GM21515 (cell line): ENCODE data around the gene CTIF.

Source experiments
- ATAC-seq: cut with Tn5 transposase; IDR thresholded peaks from one replicate; pipeline ENCODE4 v1.9.1; 2021; ENCODE audit not compliant: unreplicated experiment

Gene CTIF

GRCh38 chr18:48721312-48721711, 182.5 kb downstream of the CTIF start:
- ATAC-seq, result no peak

GRCh38 chr18:48723016-48723415, 184.2 kb downstream of the CTIF start:
- ATAC-seq, result no peak

GRCh38 chr18:48723837-48724236, 185.0 kb downstream of the CTIF start:
- no peak for ATAC-seq

- no peak for ATAC-seq
Measured at GRCh38 chr18:48724442-48724841, 185.6 kb downstream of the CTIF start.

- ATAC-seq, result no peak
Measured at GRCh38 chr18:48724939-48725338, 186.1 kb downstream of the CTIF start.

GRCh38 chr18:48725562-48725961, 186.7 kb downstream of the CTIF start:
- ATAC-seq, result no peak

- no peak for ATAC-seq
Measured at GRCh38 chr18:48727681-48728080, 188.8 kb downstream of the CTIF start.

- no peak for ATAC-seq
Measured at GRCh38 chr18:48728204-48728833, 189.5 kb downstream of the CTIF start.

- no peak for ATAC-seq
Measured at GRCh38 chr18:48729404-48729803, 190.6 kb downstream of the CTIF start.

- ATAC-seq, result no peak
Measured at GRCh38 chr18:48730010-48730409, 191.2 kb downstream of the CTIF start.

- ATAC-seq, result no peak
Measured at GRCh38 chr18:48732767-48733424, 194.1 kb downstream of the CTIF start.

GRCh38 chr18:48733643-48734253, 194.9 kb downstream of the CTIF start:
- no peak for ATAC-seq

GRCh38 chr18:48734460-48734859, 195.6 kb downstream of the CTIF start:
- ATAC-seq, result no peak

GRCh38 chr18:48735080-48735676, 196.3 kb downstream of the CTIF start:
- ATAC-seq, result no peak

- no peak for ATAC-seq
Measured at GRCh38 chr18:48735681-48736255, 196.9 kb downstream of the CTIF start.

- no peak for ATAC-seq
Measured at GRCh38 chr18:48736321-48737260, 197.8 kb downstream of the CTIF start.

- no peak for ATAC-seq
Measured at GRCh38 chr18:48739266-48740067, 200.6 kb downstream of the CTIF start.

GRCh38 chr18:48740068-48740440, 201.2 kb downstream of the CTIF start:
- no peak for ATAC-seq

GRCh38 chr18:48740851-48741485, 202.1 kb downstream of the CTIF start:
- no peak for ATAC-seq
